WTC11 (cell line): ENCODE data around the gene HNRNPL. TPM values are rescaled to one million over a fixed set of nuclear protein-coding genes. Genes with fewer than 3 reads are reported as not detected.

ENCODE experiments used
- AFF4 ChIP-seq: sonication (generic); formaldehyde crosslinking; IDR thresholded peaks from 2 replicates; pipeline ENCODE4 v1.8.1; 2023; ENCODE audit warnings: mild to moderate bottlenecking, missing genetic modification reagents, borderline replicate concordance
- ARID4B ChIP-seq: sonication (generic); formaldehyde crosslinking; IDR thresholded peaks from 2 replicates; pipeline ENCODE4 v1.8.0; 2023; ENCODE audit warnings: missing genetic modification reagents, mild to moderate bottlenecking, borderline replicate concordance
- ATF6 ChIP-seq: sonication (generic); formaldehyde crosslinking; IDR thresholded peaks from 2 replicates; pipeline ENCODE4 v1.8.1; 2023; ENCODE audit warnings: mild to moderate bottlenecking, missing genetic modification reagents
- FOXP1 ChIP-seq: sonication (generic); formaldehyde crosslinking; IDR thresholded peaks from 2 replicates; pipeline ENCODE4 v1.8.0; 2022; ENCODE audit warnings: missing genetic modification reagents, mild to moderate bottlenecking, moderate library complexity, borderline replicate concordance
- GRHL2 ChIP-seq: fragments of 250-450 bp; sonication (Bioruptor Pico); IDR thresholded peaks from 2 replicates; pipeline ENCODE4 v1.8.0; 2022; ENCODE audit warnings: mild to moderate bottlenecking, moderate library complexity; ENCODE audit not compliant: insufficient replicate concordance, severe bottlenecking
- MLX ChIP-seq: sonication (generic); formaldehyde crosslinking; IDR thresholded peaks from 2 replicates; pipeline ENCODE4 v1.8.1; 2023; ENCODE audit warnings: mild to moderate bottlenecking, missing genetic modification reagents, moderate library complexity
- NFYB ChIP-seq: sonication (generic); formaldehyde crosslinking; conservative IDR thresholded peaks from 2 replicates; pipeline ENCODE4 v1.8.0; 2022; ENCODE audit warnings: low read depth, missing genetic modification reagents
- SMAD4 ChIP-seq: sonication (generic); formaldehyde crosslinking; IDR thresholded peaks from 2 replicates; pipeline ENCODE4 v1.8.0; 2022; ENCODE audit warnings: mild to moderate bottlenecking, missing genetic modification reagents
- SP1 ChIP-seq: sonication (generic); formaldehyde crosslinking; conservative IDR thresholded peaks from 2 replicates; pipeline ENCODE4 v1.8.1; 2022; ENCODE audit warnings: missing genetic modification reagents
- STAT6 ChIP-seq: sonication (generic); formaldehyde crosslinking; conservative IDR thresholded peaks from 2 replicates; pipeline ENCODE4 v1.8.1; 2023; ENCODE audit warnings: mild to moderate bottlenecking, low read depth, missing genetic modification reagents, moderate library complexity
- USF1 ChIP-seq: sonication (generic); formaldehyde crosslinking; IDR thresholded peaks from 2 replicates; pipeline ENCODE4 v1.8.0; 2022; ENCODE audit warnings: mild to moderate bottlenecking, missing genetic modification reagents
- ZNF219 ChIP-seq: sonication (generic); formaldehyde crosslinking; IDR thresholded peaks from 2 replicates; pipeline ENCODE4 v1.8.0; 2023; ENCODE audit warnings: missing genetic modification reagents, mild to moderate bottlenecking, borderline replicate concordance
- ZNF232 ChIP-seq: sonication (generic); formaldehyde crosslinking; IDR thresholded peaks from 2 replicates; pipeline ENCODE4 v1.8.0; 2022; ENCODE audit warnings: mild to moderate bottlenecking, missing genetic modification reagents
- ZNF532 ChIP-seq: fragments of 250-450 bp; sonication (Bioruptor Pico); IDR thresholded peaks from 2 replicates; pipeline ENCODE4 v1.9.0; 2021; ENCODE audit warnings: mild to moderate bottlenecking, borderline replicate concordance
- total RNA-seq: library from RNA; stranded (reverse); gene quantifications from 3 replicates; pipeline ENCODE4 v1.2.3, GENCODE V29; 2021

Gene HNRNPL
- total RNA-seq, 1 experiment from 2014 or later, result 779 TPM

- TF ChIP-seq ZNF532 (no peak), STAT6 (CRISPR knock-in tag) (no peak), ARID4B (CRISPR knock-in tag) (no peak), ZNF232 (CRISPR knock-in tag) (0 out of 2 replicates have a peak, but pooled peaks have one; percentile 74), FOXP1 (peak; percentile 90; the same call in 1 of the 2 replicates), AFF4 (no peak), ZNF219 (CRISPR knock-in tag) (no peak), USF1 (CRISPR knock-in tag) (0 out of 2 replicates have a peak, but pooled peaks have one; percentile 18), SP1 (CRISPR knock-in tag) (peak; percentile 97), SMAD4 (CRISPR knock-in tag) (no peak), MLX (CRISPR knock-in tag) (no peak), ATF6 (CRISPR knock-in tag) (no peak), GRHL2 (CRISPR knock-in tag) (no peak), NFYB (peak; percentile 99)
Measured at GRCh38 chr19:38849860-38850435, at the start of gene HNRNPL (continued).
